ENCODE data around the gene CYP8B1. TPM values are rescaled to one million over a fixed set of nuclear protein-coding genes. Genes with fewer than 3 reads are reported as not detected.

CYP8B1 gene
- total RNA-seq, 1 donor from 2014 or later = not detected

DNA sequence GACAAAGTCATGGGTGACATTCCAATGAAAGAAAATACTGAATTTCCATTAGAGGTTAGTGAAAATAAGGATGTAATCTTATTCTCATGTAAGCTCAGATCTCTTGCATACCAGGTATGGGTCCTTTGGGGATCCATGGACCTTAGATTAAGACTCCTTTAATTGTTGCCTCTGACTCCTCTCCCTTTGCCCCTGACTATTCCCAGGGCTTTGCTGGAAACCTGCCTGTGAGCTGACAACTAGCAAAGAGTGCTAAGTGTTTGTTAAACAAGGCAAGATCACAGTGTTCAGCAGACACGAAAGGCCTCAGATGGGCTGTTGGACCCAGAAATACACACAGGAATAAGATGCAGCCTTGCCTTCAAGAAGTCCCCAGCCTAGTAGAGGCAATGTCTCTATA is 34.3 kb downstream of the CYP8B1 start:
- no peak for DNase-seq (ENCODE audit: low spot score, unreplicated experiment)
- Mint-ChIP-seq H3K4me3 (ENCODE audit: low read depth) (no peak overlapping the region), H3K36me3 (ENCODE audit: insufficient read depth) (no peaks in the 10 kb centered on the region), H3K4me1 (ENCODE audit: low read depth) (peaks cover 6% of the 10 kb centered on the region), H3K27ac (no peak overlapping the region), H3K9me3 (ENCODE audit: low read depth) (no peaks in the 10 kb centered on the region), H3K27me3 (peaks cover 8% of the 10 kb centered on the region)
- TF ChIP-seq, protein P1, sequence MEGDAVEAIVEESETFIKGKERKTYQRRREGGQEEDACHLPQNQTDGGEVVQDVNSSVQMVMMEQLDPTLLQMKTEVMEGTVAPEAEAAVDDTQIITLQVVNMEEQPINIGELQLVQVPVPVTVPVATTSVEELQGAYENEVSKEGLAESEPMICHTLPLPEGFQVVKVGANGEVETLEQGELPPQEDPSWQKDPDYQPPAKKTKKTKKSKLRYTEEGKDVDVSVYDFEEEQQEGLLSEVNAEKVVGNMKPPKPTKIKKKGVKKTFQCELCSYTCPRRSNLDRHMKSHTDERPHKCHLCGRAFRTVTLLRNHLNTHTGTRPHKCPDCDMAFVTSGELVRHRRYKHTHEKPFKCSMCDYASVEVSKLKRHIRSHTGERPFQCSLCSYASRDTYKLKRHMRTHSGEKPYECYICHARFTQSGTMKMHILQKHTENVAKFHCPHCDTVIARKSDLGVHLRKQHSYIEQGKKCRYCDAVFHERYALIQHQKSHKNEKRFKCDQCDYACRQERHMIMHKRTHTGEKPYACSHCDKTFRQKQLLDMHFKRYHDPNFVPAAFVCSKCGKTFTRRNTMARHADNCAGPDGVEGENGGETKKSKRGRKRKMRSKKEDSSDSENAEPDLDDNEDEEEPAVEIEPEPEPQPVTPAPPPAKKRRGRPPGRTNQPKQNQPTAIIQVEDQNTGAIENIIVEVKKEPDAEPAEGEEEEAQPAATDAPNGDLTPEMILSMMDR (IDR thresholded peaks at IDR 0.05; ENCODE audit: unreplicated experiment) = no peak

DNA sequence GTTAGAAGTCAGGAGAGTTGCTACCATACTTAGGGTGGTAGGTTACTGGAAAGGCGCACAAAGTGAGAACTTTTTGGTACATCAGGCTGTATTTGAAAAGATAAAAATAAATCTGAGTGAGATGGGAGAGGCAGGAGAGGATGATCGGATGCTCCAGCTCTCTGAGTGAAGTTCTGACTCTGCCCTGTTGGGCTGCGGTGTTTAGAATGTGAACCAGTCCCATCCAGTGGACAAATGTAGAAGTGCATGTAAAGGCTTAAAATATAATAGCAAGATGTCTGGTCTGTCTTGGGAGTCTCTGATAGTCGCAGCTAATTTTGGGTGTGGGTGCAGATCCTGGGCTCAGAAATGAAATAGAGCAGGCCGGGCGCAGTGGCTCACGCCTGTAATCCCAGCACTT is 36.1 kb downstream of the CYP8B1 start:
- no peaks in the 10 kb centered on the region for H3K36me3 Mint-ChIP-seq (ENCODE audit: insufficient read depth)

DNA sequence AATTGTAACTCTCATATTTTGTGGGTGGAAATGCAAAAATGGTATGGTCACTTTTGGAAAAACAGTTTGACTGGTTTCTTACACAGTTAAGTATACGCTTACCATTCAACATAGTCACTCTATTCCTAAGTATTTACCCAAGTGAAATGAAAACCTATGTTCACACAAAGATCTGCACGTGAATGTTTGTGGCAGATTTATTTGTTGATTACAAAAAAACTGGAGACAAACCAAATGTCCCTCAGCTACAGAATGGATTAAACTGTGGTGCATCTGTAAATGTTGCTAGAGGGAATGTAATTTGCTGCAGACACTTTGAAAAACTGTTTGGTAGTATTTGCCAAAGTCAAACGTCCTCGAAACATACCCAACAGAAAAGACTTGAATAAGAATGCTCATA is 37.1 kb downstream of the CYP8B1 start:
- peaks cover 7% of the 10 kb centered on the region for H3K27me3 Mint-ChIP-seq
- no peak overlapping the region for H3K27ac Mint-ChIP-seq
- H3K4me3 Mint-ChIP-seq (ENCODE audit: low read depth) = no peak overlapping the region
- H3K4me1 Mint-ChIP-seq (ENCODE audit: low read depth) = no peaks in the 10 kb centered on the region
- TF ChIP-seq, protein P1 (IDR thresholded peaks at IDR 0.05; ENCODE audit: unreplicated experiment) = no peak
- no peaks in the 10 kb centered on the region for H3K9me3 Mint-ChIP-seq (ENCODE audit: low read depth)
- no peak for DNase-seq (ENCODE audit: low spot score, unreplicated experiment)
- no peaks in the 10 kb centered on the region for H3K36me3 Mint-ChIP-seq (ENCODE audit: insufficient read depth)

More for the DNA sequence above, 36.1 kb downstream of the CYP8B1 start:
- peaks cover 6% of the 10 kb centered on the region for H3K4me1 Mint-ChIP-seq (ENCODE audit: low read depth)
- DNase-seq (ENCODE audit: low spot score, unreplicated experiment) = no peak
- H3K27ac Mint-ChIP-seq = no peak overlapping the region
- no peak overlapping the region for H3K4me3 Mint-ChIP-seq (ENCODE audit: low read depth)
- peaks cover 11% of the 10 kb centered on the region for H3K27me3 Mint-ChIP-seq
- TF ChIP-seq, protein P1 (IDR thresholded peaks at IDR 0.05; ENCODE audit: unreplicated experiment) = peak; percentile 71
- H3K9me3 Mint-ChIP-seq (ENCODE audit: low read depth) = no peaks in the 10 kb centered on the region

DNA sequence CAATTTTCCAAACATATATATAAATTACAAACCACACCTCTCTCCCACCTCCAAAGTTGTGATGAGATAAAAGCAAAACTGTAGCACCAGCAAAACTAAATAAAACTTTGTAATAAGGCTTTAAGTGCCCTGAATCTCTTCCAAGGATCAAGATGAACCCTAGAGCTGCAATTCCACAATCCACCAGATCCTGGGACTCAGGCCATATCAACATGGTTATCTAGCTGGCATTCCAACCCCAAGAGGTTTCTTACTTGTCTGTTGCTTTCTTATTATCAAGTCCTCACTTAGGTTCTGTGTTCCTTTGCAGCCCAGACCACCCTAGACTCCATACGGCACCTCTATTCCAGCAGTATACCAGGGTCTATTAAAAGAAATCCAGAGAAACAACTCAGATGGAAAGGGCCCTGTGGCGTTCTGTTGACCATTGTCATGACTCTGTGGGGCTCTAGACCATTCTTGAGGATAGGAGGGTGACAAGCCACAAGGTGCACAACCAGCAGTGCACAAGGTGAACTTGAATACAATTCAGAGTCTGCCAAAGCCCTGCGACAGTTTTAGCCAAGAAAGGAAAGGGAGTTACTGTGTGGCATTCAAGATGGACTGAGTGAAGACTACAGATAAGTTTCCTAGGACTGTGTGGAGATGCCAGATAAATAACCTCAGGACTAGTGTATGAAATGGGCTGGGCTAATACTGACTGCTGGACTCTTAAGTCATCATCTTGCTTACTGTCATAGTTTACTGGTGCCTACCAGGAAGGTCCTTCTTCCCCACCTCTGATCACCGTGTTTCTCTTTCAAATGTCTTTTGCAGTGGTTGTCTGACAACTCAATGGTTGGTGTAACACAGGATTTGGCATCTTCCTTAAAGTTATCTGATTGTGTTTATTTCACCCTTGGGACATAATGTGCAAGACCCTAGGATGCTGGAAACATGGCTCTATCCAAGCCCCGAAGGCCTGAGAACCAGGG is 39.2 kb downstream of the CYP8B1 start:
- no peak for DNase-seq (ENCODE audit: low spot score, unreplicated experiment)
- no peaks in the 10 kb centered on the region for H3K9me3 Mint-ChIP-seq (ENCODE audit: low read depth)
- peaks cover 3% of the 10 kb centered on the region for H3K27me3 Mint-ChIP-seq
- no peaks in the 10 kb centered on the region for H3K4me1 Mint-ChIP-seq (ENCODE audit: low read depth)
- TF ChIP-seq, protein P1 (IDR thresholded peaks at IDR 0.05; ENCODE audit: unreplicated experiment) = no peak
- H3K27ac Mint-ChIP-seq = no peak overlapping the region
- H3K36me3 Mint-ChIP-seq (ENCODE audit: insufficient read depth) = no peaks in the 10 kb centered on the region
- no peak overlapping the region for H3K4me3 Mint-ChIP-seq (ENCODE audit: low read depth)

DNA sequence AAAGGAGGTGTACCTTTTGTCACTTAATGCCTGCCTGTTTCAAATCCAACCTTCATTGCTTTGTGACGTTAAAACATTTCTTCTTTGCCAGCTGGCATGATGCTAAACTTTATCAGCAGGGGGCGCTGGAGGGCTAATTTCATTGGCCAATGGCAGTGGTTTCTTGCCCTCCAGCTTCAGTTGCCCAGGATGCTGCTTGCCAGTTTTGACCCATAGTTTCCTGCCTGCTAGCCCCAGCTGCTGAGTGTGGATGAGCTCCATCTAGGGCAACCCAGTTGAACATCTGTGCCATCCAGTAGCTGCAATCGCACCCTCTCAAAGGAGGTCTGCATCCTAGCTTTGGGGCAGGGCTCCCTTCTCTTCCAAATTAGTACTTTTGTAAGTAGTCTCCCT is 44.4 kb downstream of the CYP8B1 start:
- no peaks in the 10 kb centered on the region for H3K36me3 Mint-ChIP-seq (ENCODE audit: insufficient read depth)
- no peaks in the 10 kb centered on the region for H3K9me3 Mint-ChIP-seq (ENCODE audit: low read depth)
- H3K4me3 Mint-ChIP-seq (ENCODE audit: low read depth) = no peak overlapping the region
- H3K27ac Mint-ChIP-seq = no peak overlapping the region
- TF ChIP-seq, protein P1 (IDR thresholded peaks at IDR 0.05; ENCODE audit: unreplicated experiment) = peak; percentile 76
- H3K27me3 Mint-ChIP-seq = peaks cover 3% of the 10 kb centered on the region
- peak; percentile 72 for DNase-seq (ENCODE audit: low spot score, unreplicated experiment)
- peaks cover 11% of the 10 kb centered on the region for H3K4me1 Mint-ChIP-seq (ENCODE audit: low read depth)

Data from progenitor cell of endocrine pancreas (in vitro differentiated cells).